Stimulated activated naive CD8-positive, alpha-beta T cell treated with anti-CD3 and anti-CD28 coated beads, Interleukin-15, Interleukin-2, amounts not matched to agents 100 U/mL and 50 U/mL, for 24 hours (primary cell): Measurements from ENCODE around the gene SH2B2.
A peak's percentile ranks its signal among the peaks of the same experiment; 100 is the strongest.

ENCODE experiments used
- ATAC-seq: fragments of 150-1000 bp; cut with Tn5 transposase; one replicate; pipeline ENCODE4 v1.10.0; 2021
- DNase-seq: peaks from one replicate; pipeline ENCODE4 v3.0.0; 2021

SH2B2 gene

DNA sequence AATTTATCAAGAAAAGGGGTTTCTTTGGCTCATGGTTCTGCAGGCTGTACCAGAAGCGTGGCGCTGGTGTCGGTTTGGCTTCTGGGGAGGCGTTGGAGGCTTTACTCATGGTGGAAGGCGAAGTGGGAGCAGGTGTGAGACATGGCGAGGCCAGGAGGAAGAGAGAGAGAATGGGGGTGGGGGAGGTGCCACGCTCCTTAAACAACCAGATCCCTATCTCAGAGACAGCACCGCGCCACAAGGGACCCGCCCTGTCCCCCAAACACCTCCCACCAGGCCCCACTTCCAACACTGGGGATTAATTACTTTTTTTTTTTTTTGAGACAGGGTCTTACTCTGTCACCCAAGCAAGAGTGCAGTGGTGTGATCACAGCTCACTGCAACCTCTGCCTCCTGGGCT lies 18.0 kb upstream of the SH2B2 start:
- DNase-seq (no peak), ATAC-seq (no peak)

DNA sequence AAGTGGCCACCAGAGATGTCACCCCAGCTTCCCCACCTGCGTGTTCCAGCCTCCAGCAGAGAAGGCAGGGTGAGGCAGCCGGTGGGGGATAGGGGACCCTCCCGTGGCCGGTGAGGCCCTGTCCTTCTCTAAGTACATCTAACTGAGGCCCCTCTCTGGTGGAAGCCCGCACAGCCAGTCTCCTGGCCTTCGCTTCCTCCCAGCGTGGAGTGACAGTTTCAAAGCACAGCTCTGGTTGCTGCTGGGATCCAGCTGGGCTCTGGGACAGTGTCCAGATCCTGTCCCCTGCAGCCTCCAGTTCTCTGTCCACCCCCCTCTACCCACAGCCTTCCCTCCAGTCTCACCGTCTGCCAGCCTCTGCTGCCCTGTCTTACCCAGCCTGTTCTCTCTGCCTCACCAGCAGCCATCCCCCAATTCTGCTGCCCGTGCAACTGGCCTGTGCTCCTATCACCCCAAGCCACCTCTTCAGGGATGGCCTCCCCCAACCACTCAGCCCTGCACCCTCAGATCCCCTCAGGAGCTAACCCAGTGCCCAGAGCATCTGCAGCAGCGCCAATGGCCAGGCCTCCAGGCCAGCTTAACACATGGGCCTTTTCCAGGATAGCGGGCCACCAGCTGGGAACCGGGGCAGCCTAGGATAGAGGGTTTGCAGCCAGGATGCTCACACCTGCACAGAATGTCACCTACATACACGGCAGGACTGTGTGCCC lies 16.3 kb upstream of the SH2B2 start:
- DNase-seq = no peak
- no peak for ATAC-seq

DNA sequence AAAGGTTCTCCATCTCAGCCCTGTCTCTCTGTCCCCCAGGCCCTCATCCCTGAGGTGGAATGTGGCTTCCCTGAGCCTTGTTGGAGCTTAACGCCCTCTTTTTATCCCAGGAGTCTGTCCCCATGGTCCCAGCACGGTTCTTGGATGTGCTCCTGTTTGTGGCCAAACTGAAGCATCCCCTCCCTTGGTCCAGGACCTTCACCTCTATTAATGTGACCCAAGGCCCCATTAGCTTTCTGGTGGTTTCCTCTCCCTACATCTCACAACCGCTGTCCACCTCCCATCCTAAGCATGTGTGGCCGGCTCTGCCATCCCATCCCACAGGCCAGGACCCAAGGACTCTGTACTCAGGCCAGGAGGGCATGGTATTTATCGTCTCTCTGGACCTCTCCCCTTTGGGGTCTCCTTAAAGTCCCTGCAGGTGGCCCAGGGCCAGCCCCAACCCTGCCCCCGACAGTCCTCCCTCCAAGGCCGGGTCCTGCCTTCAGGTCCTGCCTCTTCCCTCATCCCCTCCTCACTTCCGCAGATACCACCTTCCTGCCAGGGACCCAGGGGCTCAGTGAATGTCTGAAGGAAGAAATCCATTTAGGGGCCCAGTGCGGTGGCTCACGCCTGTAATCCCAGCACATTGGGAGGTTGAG lies 15.4 kb upstream of the SH2B2 start:
- no peak for DNase-seq

DNA sequence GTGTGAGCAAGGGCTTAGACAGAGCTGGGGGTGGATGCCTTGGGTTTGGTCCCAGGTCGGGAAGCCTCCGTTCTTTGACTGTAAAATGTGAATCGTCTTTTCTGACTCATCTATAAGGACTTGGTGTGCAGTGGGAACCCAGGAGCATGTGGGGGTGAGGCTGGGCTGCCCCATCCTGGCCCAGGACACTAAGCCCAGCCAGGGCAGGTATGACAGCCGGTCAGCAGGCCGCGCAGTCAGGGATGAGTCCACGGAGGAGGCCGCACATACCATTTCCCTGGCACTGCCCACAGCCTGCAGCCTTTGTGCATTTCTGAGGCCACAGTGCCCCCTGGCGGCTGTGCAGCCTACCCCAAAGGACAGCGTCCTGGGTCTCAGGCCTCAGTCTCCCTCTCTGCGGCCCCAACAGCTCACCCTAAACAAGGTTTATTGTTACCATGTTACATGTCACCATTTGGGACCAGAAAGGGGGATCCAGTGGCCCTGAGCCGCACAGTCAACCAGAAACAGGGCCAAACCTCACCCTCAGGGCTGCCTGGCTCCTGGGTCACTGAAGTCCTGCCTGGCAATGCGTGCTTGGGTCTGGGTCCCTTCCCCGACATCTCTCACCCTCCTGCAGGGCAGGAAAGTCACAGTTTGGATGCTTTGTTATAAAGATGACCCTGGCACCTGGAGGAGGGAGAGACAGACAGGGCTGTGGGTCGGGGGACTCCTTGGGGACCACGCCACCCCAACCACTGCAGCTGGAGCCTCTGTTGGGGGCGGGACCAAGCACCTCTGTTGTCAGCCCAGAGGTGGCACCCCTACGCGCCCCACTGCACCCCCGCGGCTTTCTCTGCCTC lies 14.4 kb upstream of the SH2B2 start:
- ATAC-seq (peak; percentile 78), DNase-seq (peak; percentile 87)

More for the DNA sequence above, 15.4 kb upstream of the SH2B2 start:
- no peak for ATAC-seq

GRCh38 chr7:102272917-102273748 lies 13.5 kb upstream of the SH2B2 start:
- ATAC-seq = no peak
- DNase-seq = no peak

GRCh38 chr7:102273749-102274712 lies 12.6 kb upstream of the SH2B2 start:
- no peak for ATAC-seq
- no peak for DNase-seq

- ATAC-seq (no peak), DNase-seq (no peak)
These were observed 11.5 kb upstream of the SH2B2 start for GRCh38 chr7:102275123-102275703.

GRCh38 chr7:102277901-102278300 lies 8.8 kb upstream of the SH2B2 start:
- ATAC-seq (no peak), DNase-seq (no peak)

DNA sequence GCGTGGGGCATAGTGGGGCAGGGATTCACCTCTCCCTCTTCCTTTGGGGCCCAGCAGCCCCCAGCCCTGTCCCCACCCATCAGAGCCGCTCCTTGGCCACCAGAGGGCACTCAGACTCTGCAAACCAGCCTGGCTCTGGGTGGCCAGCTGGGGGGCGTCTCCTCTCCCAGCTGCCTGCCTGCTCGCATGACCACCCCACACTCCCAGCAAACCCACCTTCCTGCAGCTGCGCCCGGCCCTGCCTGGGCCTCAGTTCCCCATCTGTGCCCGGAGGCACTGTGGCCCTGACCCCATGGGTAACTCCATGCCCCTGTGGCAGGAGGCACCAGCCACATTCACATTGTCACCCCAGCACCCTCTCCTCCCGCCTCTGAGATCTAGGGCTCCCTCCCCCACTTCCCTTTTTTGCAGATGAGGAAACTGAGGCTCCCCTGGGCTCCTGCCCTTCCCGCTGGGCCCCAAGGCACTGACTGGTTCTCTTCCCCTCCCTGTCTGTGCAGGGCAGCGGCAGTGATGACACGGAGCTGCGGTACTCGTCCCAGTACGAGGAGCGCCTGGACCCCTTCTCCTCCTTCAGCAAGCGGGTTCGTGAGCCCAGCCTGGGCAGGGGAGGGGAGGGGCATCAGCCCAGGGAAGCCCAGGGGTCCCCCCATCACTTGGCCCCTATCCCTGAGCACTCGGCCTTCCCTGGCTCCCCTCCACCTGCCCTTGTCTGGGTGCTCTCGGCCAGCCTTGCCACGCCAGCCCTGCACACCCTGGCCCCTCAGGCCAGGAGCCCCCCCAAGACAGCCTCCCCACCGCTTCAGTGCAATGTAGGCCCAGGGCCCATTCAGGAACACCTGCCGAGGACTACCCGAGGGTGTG lies 6.9 kb upstream of the SH2B2 start:
- ATAC-seq (peak; percentile 83), DNase-seq (peak; percentile 70)

GRCh38 chr7:102280521-102280920 lies 6.1 kb upstream of the SH2B2 start:
- ATAC-seq (no peak), DNase-seq (no peak)

GRCh38 chr7:102281785-102282184 lies 4.9 kb upstream of the SH2B2 start:
- ATAC-seq = no peak
- no peak for DNase-seq

GRCh38 chr7:102282465-102283362 lies 4.0 kb upstream of the SH2B2 start:
- no peak for DNase-seq
- no peak for ATAC-seq

GRCh38 chr7:102283477-102284189 lies 3.0 kb upstream of the SH2B2 start:
- DNase-seq (no peak), ATAC-seq (no peak)

- ATAC-seq = no peak
- peak; percentile 33 for DNase-seq
These were observed 2.3 kb upstream of the SH2B2 start for GRCh38 chr7:102284399-102284798.

- ATAC-seq (no peak), DNase-seq (no peak)
These were observed 1.7 kb upstream of the SH2B2 start for GRCh38 chr7:102284891-102285539.

DNA sequence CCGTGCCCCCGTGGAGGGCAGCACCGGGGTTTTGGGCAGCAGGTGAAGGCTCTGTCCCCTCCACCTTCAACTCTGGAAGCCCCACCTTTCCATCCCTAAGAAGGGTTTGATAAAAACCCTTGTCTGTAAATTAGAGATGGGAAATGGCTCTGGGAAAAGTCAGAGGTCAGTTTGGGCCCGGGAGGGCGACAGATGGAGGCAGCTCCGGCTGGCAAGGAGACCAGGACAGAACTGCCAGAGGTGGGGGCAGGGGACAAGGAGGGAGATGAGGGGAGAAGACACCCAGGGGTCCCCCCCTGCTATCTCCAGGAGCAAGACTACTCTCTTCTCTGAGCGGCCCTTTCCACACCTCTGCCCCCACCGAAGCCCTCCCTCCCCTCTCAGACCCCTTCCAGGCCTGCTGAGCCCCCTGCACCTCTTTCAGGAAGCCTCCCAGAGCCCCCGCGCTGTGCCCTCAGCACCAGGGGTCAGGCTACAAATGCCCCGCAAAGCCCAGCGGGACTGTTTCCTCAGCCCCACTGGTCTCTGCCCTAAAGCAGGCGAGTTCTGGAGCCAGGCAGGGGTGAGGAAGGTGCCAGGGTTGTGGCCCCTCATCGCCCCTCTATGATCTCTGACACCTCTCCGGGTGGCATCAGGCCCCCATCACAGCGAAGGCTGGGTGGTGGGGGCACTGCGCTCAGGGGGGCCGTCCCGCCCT lies 980 bp upstream of the SH2B2 start:
- ATAC-seq = peak; percentile 9
- DNase-seq = no peak
